GM21576 (cell line): ENCODE results near the gene TTC33.
A peak's percentile ranks its signal among the peaks of the same experiment; 100 is the strongest.
"Not testable (repeated sequence)": the region's sequence is repeated elsewhere in the genome, so short reads cannot be mapped to it uniquely, and the experiment has no call there.

Experiments used
- ATAC-seq: cut with Tn5 transposase; IDR thresholded peaks from one replicate; pipeline ENCODE4 v1.9.1; 2021; ENCODE audit warnings: mild to moderate bottlenecking, moderate library complexity; ENCODE audit not compliant: unreplicated experiment

The TTC33 gene

GRCh38 chr5:40575921-40576320 is 179.8 kb downstream of the TTC33 start:
- no peak for ATAC-seq

GRCh38 chr5:40575411-40575810 is 180.3 kb downstream of the TTC33 start:
- no peak for ATAC-seq

- no peak for ATAC-seq
Observed at GRCh38 chr5:40572937-40573336, 182.8 kb downstream of the TTC33 start.

GRCh38 chr5:40572391-40572790 is 183.4 kb downstream of the TTC33 start:
- no peak for ATAC-seq

- no peak for ATAC-seq
Observed at GRCh38 chr5:40571729-40572128, 184.0 kb downstream of the TTC33 start.

GRCh38 chr5:40570408-40571129 is 185.2 kb downstream of the TTC33 start:
- peak; percentile 85 for ATAC-seq

GRCh38 chr5:40569546-40570270 is 186.1 kb downstream of the TTC33 start:
- peak; percentile 39 for ATAC-seq

- no peak for ATAC-seq
Observed at GRCh38 chr5:40568548-40568947, 187.2 kb downstream of the TTC33 start.

GRCh38 chr5:40563173-40563572 is 192.6 kb downstream of the TTC33 start:
- ATAC-seq, result not testable (repeated sequence)

- no peak for ATAC-seq
Observed at GRCh38 chr5:40560474-40561110, 195.2 kb downstream of the TTC33 start.

- no peak for ATAC-seq
Observed at GRCh38 chr5:40559306-40559705, 196.5 kb downstream of the TTC33 start.

GRCh38 chr5:40557501-40557900 is 198.3 kb downstream of the TTC33 start:
- ATAC-seq, result no peak

GRCh38 chr5:40556811-40557210 is 198.9 kb downstream of the TTC33 start:
- ATAC-seq, result no peak

GRCh38 chr5:40555886-40556285 is 199.9 kb downstream of the TTC33 start:
- ATAC-seq, result no peak

GRCh38 chr5:40554813-40555212 is 200.9 kb downstream of the TTC33 start:
- no peak for ATAC-seq

GRCh38 chr5:40554054-40554453 is 201.7 kb downstream of the TTC33 start:
- ATAC-seq, result no peak

- ATAC-seq, result no peak
Observed at GRCh38 chr5:40552981-40553380, 202.8 kb downstream of the TTC33 start.

GRCh38 chr5:40551496-40552491 is 204.0 kb downstream of the TTC33 start:
- ATAC-seq, result no peak

- ATAC-seq, result no peak
Observed at GRCh38 chr5:40550481-40550880, 205.3 kb downstream of the TTC33 start.

- ATAC-seq, result no peak
Observed at GRCh38 chr5:40549616-40550015, 206.1 kb downstream of the TTC33 start.
